Prostate gland (tissue), 2 donors: ENCODE results near the gene KAZN. TPM values are rescaled to one million over a fixed set of nuclear protein-coding genes. Genes with fewer than 3 reads are reported as not detected.

ENCODE experiments used
- DNase-seq: peaks from one replicate; pipeline ENCODE4 v3.0.0-alpha.2; 2019; ENCODE audit warnings: low spot score
- H3K27ac ChIP-seq, 2 donors: fragments of 200-600 bp; sonication (generic); 2 replicates each; pipeline ENCODE4 v1.5.1; 2017 to 2019
- H3K27me3 ChIP-seq: fragments of 200-600 bp; sonication (generic); replicated peaks from 2 replicates; pipeline ENCODE4 v1.5.1; 2019; ENCODE audit not compliant: insufficient read depth
- H3K36me3 ChIP-seq, 2 donors: fragments of 200-600 bp; sonication (generic); 1 replicate in 1 of 2; 2 replicates in 1 of 2; pipeline versions ENCODE4 v1.5.1 to v1.8.1; 2017 to 2019
- H3K4me1 ChIP-seq: fragments of 200-600 bp; sonication (generic); replicated peaks from 2 replicates; pipeline ENCODE4 v1.5.1; 2019
- H3K4me3 ChIP-seq, 2 donors: fragments of 200-600 bp; sonication (generic); 2 replicates each; pipeline ENCODE4 v1.5.1; 2017 to 2019
- H3K9me3 ChIP-seq: fragments of 200-600 bp; sonication (generic); 2 replicates; pipeline ENCODE4 v1.5.1; 2017
- POLR2A ChIP-seq: fragments of 450-650 bp; IDR thresholded peaks from one replicate; pipeline ENCODE4 v1.6.1; 2016; ENCODE audit warnings: antibody characterized with exemption, mild to moderate bottlenecking
- POLR2AphosphoS5 ChIP-seq: sonication (generic); formaldehyde crosslinking; IDR thresholded peaks from one replicate; pipeline ENCODE4 v1.6.1; 2017; ENCODE audit warnings: antibody characterized with exemption
- WGBS: methylation state at CpG from one replicate; pipeline ENCODE4 v1.1.5; 2018; 5-methylcytosine and 5-hydroxymethylcytosine counted together
- intact Hi-C: fragments of 100-400 bp; cut with DNase I; formaldehyde crosslinking; loops from one replicate; pipeline ENCODE4 v1.14.2; 2022
- total RNA-seq, 2 donors: library from RNA; depleted of rRNA; stranded (reverse); fragments of >200 nt; gene quantifications; one replicate each; pipeline ENCODE4 v1.1.0, GENCODE V29; 2016
- TF ChIP-seq, protein P1 (sequence below), 4 experiments: fragments of 200-600 bp in 2 of 4; fragments of 450-650 bp in 2 of 4; sonication (generic) in 2 of 4; IDR thresholded peaks; 1 replicate in 3 of 4; 2 replicates in 1 of 4; pipeline ENCODE4 v1.5.1; 2016 to 2019; ENCODE audit warnings: antibody characterized with exemption in 4 of 4, mild to moderate bottlenecking in 2 of 4, moderate library complexity in 2 of 4

KAZN gene
- total RNA-seq, 2 donors from 2014 or later, result 8.3 to 12.7 TPM

GRCh38 chr1:14901371-14901954 lies 303.0 kb downstream of the KAZN start:
- no peaks in the 10 kb centered on the region for H3K9me3 ChIP-seq
- H3K27me3 ChIP-seq, result no peaks in the 10 kb centered on the region
- no peaks in the 10 kb centered on the region for H3K36me3 ChIP-seq
- 80% methylated on average over 8 of the region's 8 CpGs for WGBS
- no peak for DNase-seq
- no peak overlapping the region for H3K27ac ChIP-seq
- H3K4me1 ChIP-seq, result no peaks in the 10 kb centered on the region
- H3K4me3 ChIP-seq, result no peak overlapping the region
- intact Hi-C loops, result no loop called here
- TF ChIP-seq, protein P1, sequence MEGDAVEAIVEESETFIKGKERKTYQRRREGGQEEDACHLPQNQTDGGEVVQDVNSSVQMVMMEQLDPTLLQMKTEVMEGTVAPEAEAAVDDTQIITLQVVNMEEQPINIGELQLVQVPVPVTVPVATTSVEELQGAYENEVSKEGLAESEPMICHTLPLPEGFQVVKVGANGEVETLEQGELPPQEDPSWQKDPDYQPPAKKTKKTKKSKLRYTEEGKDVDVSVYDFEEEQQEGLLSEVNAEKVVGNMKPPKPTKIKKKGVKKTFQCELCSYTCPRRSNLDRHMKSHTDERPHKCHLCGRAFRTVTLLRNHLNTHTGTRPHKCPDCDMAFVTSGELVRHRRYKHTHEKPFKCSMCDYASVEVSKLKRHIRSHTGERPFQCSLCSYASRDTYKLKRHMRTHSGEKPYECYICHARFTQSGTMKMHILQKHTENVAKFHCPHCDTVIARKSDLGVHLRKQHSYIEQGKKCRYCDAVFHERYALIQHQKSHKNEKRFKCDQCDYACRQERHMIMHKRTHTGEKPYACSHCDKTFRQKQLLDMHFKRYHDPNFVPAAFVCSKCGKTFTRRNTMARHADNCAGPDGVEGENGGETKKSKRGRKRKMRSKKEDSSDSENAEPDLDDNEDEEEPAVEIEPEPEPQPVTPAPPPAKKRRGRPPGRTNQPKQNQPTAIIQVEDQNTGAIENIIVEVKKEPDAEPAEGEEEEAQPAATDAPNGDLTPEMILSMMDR (IDR thresholded peaks at IDR 0.05), result no peak
- TF ChIP-seq POLR2AphosphoS5, result no peak
- no peak for TF ChIP-seq POLR2A

- Histone ChIP-seq H3K27me3 (no peaks in the 10 kb centered on the region), H3K4me3 (no peak overlapping the region), H3K36me3 (no peaks in the 10 kb centered on the region), H3K4me1 (no peaks in the 10 kb centered on the region), H3K27ac (no peak overlapping the region), H3K9me3 (no peaks in the 10 kb centered on the region)
- TF ChIP-seq, protein P1 (IDR thresholded peaks at IDR 0.05), result no peak
- TF ChIP-seq POLR2A (no peak), POLR2AphosphoS5 (no peak)
- DNase-seq, result no peak
- intact Hi-C loops, result no loop called here
- 95% methylated on average over 13 of the region's 13 CpGs for WGBS
Observed at GRCh38 chr1:14903922-14904321, 305.4 kb downstream of the KAZN start.

- no peaks in the 10 kb centered on the region for H3K27me3 ChIP-seq
- H3K27ac ChIP-seq, result no peak overlapping the region
- WGBS, result 96% methylated on average over 6 of the region's 6 CpGs
- no peaks in the 10 kb centered on the region for H3K36me3 ChIP-seq
- H3K4me3 ChIP-seq, result no peak overlapping the region
- no peak for DNase-seq
- TF ChIP-seq, protein P1 (IDR thresholded peaks at IDR 0.05), result no peak
- TF ChIP-seq POLR2A (no peak), POLR2AphosphoS5 (no peak)
- H3K4me1 ChIP-seq, result no peaks in the 10 kb centered on the region
- intact Hi-C loops, result no loop called here
- H3K9me3 ChIP-seq, result no peaks in the 10 kb centered on the region
Observed at GRCh38 chr1:14906665-14907064, 308.2 kb downstream of the KAZN start.

DNA sequence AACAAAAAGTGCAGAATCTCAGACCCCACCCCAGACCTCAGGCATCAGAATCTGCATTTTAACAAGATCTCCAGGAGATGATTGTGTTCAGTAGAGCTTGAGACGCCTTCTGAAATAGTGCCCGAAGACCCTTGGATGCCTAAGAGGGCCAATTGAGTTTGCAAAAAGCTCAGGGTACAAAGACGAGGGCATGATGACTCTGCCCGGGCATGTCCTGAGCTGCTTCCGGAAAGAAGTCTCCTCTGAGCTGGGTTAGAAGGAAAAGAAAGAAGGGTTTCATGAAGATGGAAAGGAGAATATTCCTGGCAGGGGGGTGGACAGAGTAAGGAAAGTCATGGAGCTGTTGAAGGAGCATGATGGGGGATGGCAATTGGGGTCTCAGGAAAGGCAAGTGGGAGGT lies 308.9 kb downstream of the KAZN start:
- H3K27ac ChIP-seq, result no peak overlapping the region
- intact Hi-C loops, result no loop called here
- no peaks in the 10 kb centered on the region for H3K9me3 ChIP-seq
- no peak overlapping the region for H3K4me3 ChIP-seq
- no peak for TF ChIP-seq POLR2AphosphoS5
- no peak for TF ChIP-seq POLR2A
- TF ChIP-seq, protein P1 (IDR thresholded peaks at IDR 0.05), result no peak
- DNase-seq, result no peak
- WGBS, result 56% methylated on average over 5 of the region's 5 CpGs
- H3K27me3 ChIP-seq, result no peaks in the 10 kb centered on the region
- no peaks in the 10 kb centered on the region for H3K36me3 ChIP-seq
- no peaks in the 10 kb centered on the region for H3K4me1 ChIP-seq

DNA sequence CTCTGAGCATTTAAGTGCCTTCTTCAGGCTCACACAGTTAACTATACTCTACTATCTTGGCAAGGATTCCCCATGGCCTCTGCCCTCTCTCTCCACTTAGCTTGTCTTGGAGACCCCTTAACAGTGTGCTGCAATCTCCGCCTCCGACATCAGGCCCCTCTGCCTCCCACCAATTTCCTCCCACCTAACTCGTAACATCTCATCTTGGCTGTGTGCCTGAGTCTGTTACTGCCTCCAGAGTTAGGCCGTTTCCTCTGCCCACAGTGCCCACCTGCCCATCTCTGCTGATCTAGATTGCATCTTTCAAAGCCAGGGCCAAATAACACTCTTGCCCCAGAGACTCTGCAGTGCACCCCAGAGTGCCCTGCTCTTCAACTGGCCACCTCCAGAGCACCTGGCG lies 310.8 kb downstream of the KAZN start:
- Histone ChIP-seq H3K4me1 (no peaks in the 10 kb centered on the region), H3K4me3 (no peak overlapping the region), H3K9me3 (no peaks in the 10 kb centered on the region), H3K27me3 (no peaks in the 10 kb centered on the region), H3K27ac (no peak overlapping the region), H3K36me3 (no peaks in the 10 kb centered on the region)
- intact Hi-C loops, result no loop called here
- 90% methylated on average over 5 of the region's 5 CpGs for WGBS
- DNase-seq, result no peak
- TF ChIP-seq, protein P1 (IDR thresholded peaks at IDR 0.05), result no peak
- TF ChIP-seq POLR2A, result no peak
- TF ChIP-seq POLR2AphosphoS5, result no peak
